ENCODE results near the gene DRD2.

DNA sequence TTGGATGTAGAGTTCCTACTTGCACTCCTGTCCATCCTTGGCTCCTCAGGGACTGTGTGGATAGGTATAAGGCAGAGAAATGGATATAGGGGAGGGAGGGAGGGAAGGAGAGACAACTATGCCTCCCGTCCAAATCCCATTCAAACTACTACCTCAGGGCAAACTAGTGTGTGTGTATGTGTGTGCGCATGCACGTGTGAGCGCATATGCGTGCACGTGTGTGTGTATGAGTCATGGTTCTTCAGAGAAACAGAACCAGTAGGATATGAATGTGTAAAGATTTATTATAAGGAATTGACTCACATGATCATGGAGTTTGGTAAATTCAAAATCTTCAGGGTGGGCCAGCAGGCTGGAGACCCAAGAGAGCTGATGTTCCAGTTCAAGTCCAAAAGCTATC is 42.2 kb upstream of the DRD2 start:
- TF ChIP-seq POLR2AphosphoS5 (IDR thresholded peaks at IDR 0.05; ENCODE audit: insufficient read depth in 1 of 2, low read depth in 1 of 2): no peak
- TF ChIP-seq, protein P1, sequence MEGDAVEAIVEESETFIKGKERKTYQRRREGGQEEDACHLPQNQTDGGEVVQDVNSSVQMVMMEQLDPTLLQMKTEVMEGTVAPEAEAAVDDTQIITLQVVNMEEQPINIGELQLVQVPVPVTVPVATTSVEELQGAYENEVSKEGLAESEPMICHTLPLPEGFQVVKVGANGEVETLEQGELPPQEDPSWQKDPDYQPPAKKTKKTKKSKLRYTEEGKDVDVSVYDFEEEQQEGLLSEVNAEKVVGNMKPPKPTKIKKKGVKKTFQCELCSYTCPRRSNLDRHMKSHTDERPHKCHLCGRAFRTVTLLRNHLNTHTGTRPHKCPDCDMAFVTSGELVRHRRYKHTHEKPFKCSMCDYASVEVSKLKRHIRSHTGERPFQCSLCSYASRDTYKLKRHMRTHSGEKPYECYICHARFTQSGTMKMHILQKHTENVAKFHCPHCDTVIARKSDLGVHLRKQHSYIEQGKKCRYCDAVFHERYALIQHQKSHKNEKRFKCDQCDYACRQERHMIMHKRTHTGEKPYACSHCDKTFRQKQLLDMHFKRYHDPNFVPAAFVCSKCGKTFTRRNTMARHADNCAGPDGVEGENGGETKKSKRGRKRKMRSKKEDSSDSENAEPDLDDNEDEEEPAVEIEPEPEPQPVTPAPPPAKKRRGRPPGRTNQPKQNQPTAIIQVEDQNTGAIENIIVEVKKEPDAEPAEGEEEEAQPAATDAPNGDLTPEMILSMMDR (IDR thresholded peaks at IDR 0.05): no peak

Measured in vagina (tissue), 2 donors.